PC-9 (cell line): ENCODE results near the gene FOXN1. TPM values are rescaled to one million over a fixed set of nuclear protein-coding genes. Genes with fewer than 3 reads are reported as not detected.
A peak's percentile ranks its signal among the peaks of the same experiment; 100 is the strongest.

Source experiments
- BruUV-seq: library from RNA; stranded (reverse); fragments of 400-500 nt; replicated peaks from 2 replicates; lab custom pipeline; 2021; lab: Mats Ljungman, UMichigan
- CTCF ChIA-PET: fragments of 300-600 bp; sonication (Branson Sonifier 250); formaldehyde crosslinking; loops from one replicate; lab custom pipeline; 2022; ENCODE audit warnings: antibody characterized with exemption; lab: Charles Lee
- POLR2A ChIA-PET: fragments of 300-600 bp; sonication (Branson Sonifier 250); formaldehyde crosslinking; loops from one replicate; lab custom pipeline; 2022; ENCODE audit warnings: antibody characterized with exemption; ENCODE audit not compliant: unreplicated experiment; lab: Charles Lee
- DNase-seq, 2 experiments: peaks; one replicate each; pipeline versions ENCODE4 v3.0.0 to v3.0.0-alpha.2; 2015 to 2022; ENCODE audit warnings: mixed read lengths in 1 of 2
- H2AFZ ChIP-seq: fragments of 200-600 bp; sonication (generic); 2 replicates; pipeline ENCODE4 v1.8.1; 2017; ENCODE audit warnings: antibody characterized with exemption
- H3F3A ChIP-seq: fragments of 200-600 bp; sonication (generic); 2 replicates; pipeline ENCODE4 v1.8.1; 2017; ENCODE audit warnings: antibody characterized with exemption, mild to moderate bottlenecking, low read depth; ENCODE audit not compliant: insufficient read depth
- H3K27ac ChIP-seq: fragments of 200-600 bp; sonication (generic); 2 replicates; pipeline ENCODE4 v1.6.1; 2016; ENCODE audit warnings: mixed run types
- H3K27me3 ChIP-seq: fragments of 200-600 bp; sonication (generic); 2 replicates; pipeline ENCODE4 v1.6.1; 2016; ENCODE audit warnings: low read depth, mixed run types; ENCODE audit not compliant: insufficient read depth
- H3K36me3 ChIP-seq: fragments of 200-600 bp; sonication (generic); 2 replicates; pipeline ENCODE4 v1.6.1; 2016; ENCODE audit warnings: low read depth, mixed run types
- H3K4me1 ChIP-seq: fragments of 200-600 bp; sonication (generic); replicated peaks from 2 replicates; pipeline ENCODE4 v1.6.1; 2016; ENCODE audit warnings: mixed run types; ENCODE audit not compliant: insufficient read depth
- H3K4me2 ChIP-seq: fragments of 200-600 bp; sonication (generic); 2 replicates; pipeline ENCODE4 v1.6.1; 2017; ENCODE audit warnings: mixed run types
- H3K4me3 ChIP-seq: fragments of 200-600 bp; sonication (generic); 2 replicates; pipeline ENCODE4 v1.6.1; 2016; ENCODE audit warnings: mixed run types
- H3K79me2 ChIP-seq: fragments of 200-600 bp; sonication (generic); 2 replicates; pipeline ENCODE4 v1.6.1; 2017; ENCODE audit warnings: low read depth, mixed run types
- H3K9me2 ChIP-seq: fragments of 200-600 bp; sonication (generic); 2 replicates; pipeline ENCODE4 v1.8.1; 2017; ENCODE audit warnings: mild to moderate bottlenecking; ENCODE audit not compliant: insufficient read depth
- H3K9me3 ChIP-seq: fragments of 200-600 bp; sonication (generic); 2 replicates; pipeline ENCODE4 v1.8.1; 2016; ENCODE audit warnings: low read depth; ENCODE audit not compliant: insufficient read depth
- H4K20me1 ChIP-seq: fragments of 200-600 bp; sonication (generic); 2 replicates; pipeline ENCODE4 v1.8.1; 2017; ENCODE audit not compliant: insufficient read depth
- EZH2 ChIP-seq: fragments of 200-600 bp; sonication (generic); IDR thresholded peaks from 2 replicates; pipeline ENCODE4 v1.8.0; 2017; ENCODE audit warnings: antibody characterized with exemption, low read depth
- intact Hi-C: fragments of 100-400 bp; cut with micrococcal nuclease; formaldehyde crosslinking; loops from one replicate; pipeline ENCODE4 v1.10.0; 2022; ENCODE audit not compliant: unreplicated experiment
- total RNA-seq: library from RNA; stranded (reverse); gene quantifications from 2 replicates; pipeline ENCODE4 v1.2.3, GENCODE V29; 2021
- TF ChIP-seq, protein P1 (sequence below): fragments of 200-600 bp; sonication (generic); conservative IDR thresholded peaks from 2 replicates; pipeline ENCODE4 v1.6.1; 2017; ENCODE audit warnings: mixed run types, antibody characterized with exemption, mild to moderate bottlenecking, moderate library complexity

Gene FOXN1
- total RNA-seq, 1 experiment from 2014 or later: not detected

DNA sequence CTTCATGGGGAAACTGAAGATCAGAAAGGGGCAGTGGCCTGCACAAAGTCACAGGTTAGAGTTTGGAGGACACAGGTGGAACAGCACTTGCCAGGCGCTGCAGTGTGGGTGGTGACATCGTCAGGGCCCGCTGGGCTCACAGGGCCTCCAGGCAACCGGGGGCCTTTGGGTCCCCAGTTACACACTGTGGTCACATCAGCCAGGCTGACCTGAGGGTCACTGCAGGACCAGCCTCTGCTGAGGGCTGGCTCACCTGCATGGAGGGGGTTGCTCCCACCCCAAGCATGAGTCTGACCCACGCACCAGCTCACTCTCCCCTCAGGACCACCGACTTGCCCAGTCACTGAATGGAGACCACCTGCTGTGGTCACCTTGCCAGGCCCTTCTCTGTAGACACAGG, 17.0 kb downstream of the FOXN1 start:
- ChIA-PET CTCF (no interaction called here), POLR2A (no interaction called here)
- intact Hi-C loops: no loop called here
- Histone ChIP-seq H3K4me1 (peaks cover 29% of the 10 kb centered on the region), H3K4me2 (no peak overlapping the region), H3K9me3 (no peaks in the 10 kb centered on the region), H3F3A (peaks cover 5% of the 10 kb centered on the region; the same call in 1 of the 2 replicates), H3K9me2 (no peaks in the 10 kb centered on the region), H2AFZ (no peak overlapping the region), H3K4me3 (no peak overlapping the region), H3K27ac (no peak overlapping the region), H3K36me3 (no peaks in the 10 kb centered on the region), H4K20me1 (no peaks in the 10 kb centered on the region), H3K79me2 (no peaks in the 10 kb centered on the region), H3K27me3 (no peaks in the 10 kb centered on the region; the same call in 1 of the 2 replicates)
- no TSS peak for BruUV-seq
- no peak for DNase-seq
- TF ChIP-seq EZH2: no peak
- TF ChIP-seq, protein P1, sequence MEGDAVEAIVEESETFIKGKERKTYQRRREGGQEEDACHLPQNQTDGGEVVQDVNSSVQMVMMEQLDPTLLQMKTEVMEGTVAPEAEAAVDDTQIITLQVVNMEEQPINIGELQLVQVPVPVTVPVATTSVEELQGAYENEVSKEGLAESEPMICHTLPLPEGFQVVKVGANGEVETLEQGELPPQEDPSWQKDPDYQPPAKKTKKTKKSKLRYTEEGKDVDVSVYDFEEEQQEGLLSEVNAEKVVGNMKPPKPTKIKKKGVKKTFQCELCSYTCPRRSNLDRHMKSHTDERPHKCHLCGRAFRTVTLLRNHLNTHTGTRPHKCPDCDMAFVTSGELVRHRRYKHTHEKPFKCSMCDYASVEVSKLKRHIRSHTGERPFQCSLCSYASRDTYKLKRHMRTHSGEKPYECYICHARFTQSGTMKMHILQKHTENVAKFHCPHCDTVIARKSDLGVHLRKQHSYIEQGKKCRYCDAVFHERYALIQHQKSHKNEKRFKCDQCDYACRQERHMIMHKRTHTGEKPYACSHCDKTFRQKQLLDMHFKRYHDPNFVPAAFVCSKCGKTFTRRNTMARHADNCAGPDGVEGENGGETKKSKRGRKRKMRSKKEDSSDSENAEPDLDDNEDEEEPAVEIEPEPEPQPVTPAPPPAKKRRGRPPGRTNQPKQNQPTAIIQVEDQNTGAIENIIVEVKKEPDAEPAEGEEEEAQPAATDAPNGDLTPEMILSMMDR: no peak

DNA sequence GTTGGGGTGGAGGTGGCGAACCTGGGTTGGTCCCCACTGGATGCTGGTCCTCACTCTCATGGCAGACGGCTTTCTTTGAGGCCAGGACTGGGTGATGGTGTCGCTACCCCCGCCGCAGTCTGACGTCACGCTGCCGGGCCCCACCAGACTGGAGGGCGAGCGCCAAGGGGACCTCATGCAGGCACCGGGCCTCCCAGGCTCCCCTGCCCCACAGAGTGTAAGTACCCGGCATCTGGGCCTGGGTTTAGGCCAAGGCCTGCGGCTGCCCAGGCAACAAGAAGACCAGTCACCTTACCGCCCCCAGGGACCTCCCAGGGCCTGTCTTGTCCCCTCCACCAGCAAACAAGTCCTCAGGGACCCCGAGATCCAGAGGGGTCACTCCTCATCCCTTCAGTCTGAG, 17.7 kb downstream of the FOXN1 start:
- CTCF ChIA-PET: no interaction called here
- no TSS peak for BruUV-seq
- intact Hi-C loops: no loop called here

DNA sequence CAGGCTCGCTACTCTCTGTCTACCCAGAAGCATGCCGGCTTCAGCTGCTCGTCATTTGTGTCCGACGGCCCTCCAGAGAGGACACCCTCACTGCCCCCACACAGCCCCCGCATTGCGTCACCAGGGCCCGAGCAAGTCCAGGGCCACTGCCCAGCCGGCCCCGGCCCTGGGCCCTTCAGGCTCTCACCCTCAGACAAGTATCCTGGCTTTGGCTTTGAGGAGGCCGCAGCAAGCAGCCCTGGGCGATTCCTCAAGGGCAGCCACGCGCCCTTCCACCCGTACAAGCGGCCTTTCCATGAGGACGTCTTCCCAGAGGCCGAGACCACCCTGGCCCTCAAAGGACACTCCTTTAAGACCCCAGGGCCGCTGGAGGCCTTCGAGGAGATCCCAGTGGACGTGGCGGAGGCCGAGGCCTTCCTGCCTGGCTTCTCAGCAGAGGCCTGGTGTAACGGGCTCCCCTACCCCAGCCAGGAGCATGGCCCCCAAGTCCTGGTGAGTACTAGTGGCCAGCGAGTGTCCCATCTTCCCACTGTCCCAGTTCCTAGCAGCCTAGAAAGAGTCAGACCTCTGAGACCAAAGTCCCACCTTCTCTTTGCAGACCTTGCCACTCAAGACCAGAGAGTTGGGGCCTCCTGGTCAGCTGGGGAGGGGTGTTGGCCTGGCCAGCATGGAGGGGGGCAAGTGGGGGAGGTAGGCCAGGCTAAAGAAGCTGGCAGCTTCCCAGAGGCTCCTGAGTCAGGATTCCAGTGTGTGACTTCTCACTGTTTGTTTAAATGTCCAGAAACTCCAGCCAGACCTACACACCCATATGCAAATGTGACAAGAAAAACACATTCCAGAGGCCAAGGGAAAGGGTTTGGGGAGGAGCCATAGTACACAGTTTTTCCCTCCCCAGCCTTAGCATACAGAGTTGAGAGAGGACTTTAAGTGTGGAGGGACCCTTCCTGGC, 18.6 kb downstream of the FOXN1 start:
- intact Hi-C loops: no loop called here
- BruUV-seq: no TSS peak
- TF ChIP-seq, protein P1: no peak
- no peak for TF ChIP-seq EZH2
- ChIA-PET CTCF (no interaction called here), POLR2A (no interaction called here)
- peak; percentile 64 to 77 for DNase-seq
- Histone ChIP-seq H3K4me2 (peak overlapping the region; percentile 26; the same call in 1 of the 2 replicates), H3K4me3 (no peak overlapping the region), H3K27ac (no peak overlapping the region), H4K20me1 (no peaks in the 10 kb centered on the region), H3K27me3 (no peaks in the 10 kb centered on the region; the same call in 1 of the 2 replicates), H3K9me3 (no peaks in the 10 kb centered on the region), H3K79me2 (no peaks in the 10 kb centered on the region), H3K36me3 (no peaks in the 10 kb centered on the region), H3K4me1 (peaks cover 32% of the 10 kb centered on the region), H2AFZ (no peak overlapping the region), H3F3A (peaks cover 5% of the 10 kb centered on the region; the same call in 1 of the 2 replicates), H3K9me2 (no peaks in the 10 kb centered on the region)

More for the DNA sequence above, 17.7 kb downstream of the FOXN1 start:
- Histone ChIP-seq H3K4me2 (no peak overlapping the region), H3K9me3 (no peaks in the 10 kb centered on the region), H3K4me1 (peaks cover 32% of the 10 kb centered on the region), H3K9me2 (no peaks in the 10 kb centered on the region), H4K20me1 (no peaks in the 10 kb centered on the region), H3K27me3 (no peaks in the 10 kb centered on the region; the same call in 1 of the 2 replicates), H2AFZ (no peak overlapping the region), H3K27ac (no peak overlapping the region), H3K36me3 (no peaks in the 10 kb centered on the region), H3F3A (peaks cover 5% of the 10 kb centered on the region; the same call in 1 of the 2 replicates), H3K79me2 (no peaks in the 10 kb centered on the region), H3K4me3 (no peak overlapping the region)
- POLR2A ChIA-PET: no interaction called here
- no peak for DNase-seq
- TF ChIP-seq EZH2: no peak
- TF ChIP-seq, protein P1: no peak
